Esophagus squamous epithelium (tissue), 4 donors: ENCODE measurements around the gene MBOAT1.

Experiments
- CTCF ChIP-seq, 6 experiments: fragments of 450-650 bp in 4 of 6; fragments of 200-600 bp in 2 of 6; sonication (generic) in 2 of 6; IDR thresholded peaks; one replicate each; pipeline ENCODE4 v1.5.1; 2016 to 2019; ENCODE audit warnings: antibody characterized with exemption in 6 of 6, mild to moderate bottlenecking in 4 of 6, moderate library complexity in 4 of 6
- POLR2A ChIP-seq, 4 donors: fragments of 450-650 bp; IDR thresholded peaks; one replicate each; pipeline ENCODE4 v1.6.1; 2017; ENCODE audit warnings: antibody characterized with exemption in 4 of 4, mild to moderate bottlenecking in 4 of 4, moderate library complexity in 3 of 4

- peak in 1 of 6 experiments; percentile 21 for TF ChIP-seq CTCF (IDR thresholded peaks at IDR 0.05)
- peak in 3 of 4 donors; percentile 48 to 78 (median 75) for TF ChIP-seq POLR2A (IDR thresholded peaks at IDR 0.05)
Measured at GRCh38 chr6:20212392-20213111, at the start of gene MBOAT1.
